H1 (cell line): ENCODE data around the gene TENT4A.

Experiments
- CEBPB ChIP-seq: IDR thresholded peaks from 2 replicates; pipeline ENCODE4 v1.6.1; 2012; ENCODE audit warnings: low read depth, low read length
- CTCF ChIP-seq, 3 experiments: IDR thresholded peaks; 1 replicate in 2 of 3; 2 replicates in 1 of 3; pipeline versions ENCODE4 v1.5.1 to v1.6.1; 2011; ENCODE audit warnings: low read length in 3 of 3, mild to moderate bottlenecking in 3 of 3, inconsistent platforms in 2 of 3, low read depth in 1 of 3, moderate library complexity in 1 of 3; ENCODE audit not compliant: insufficient read depth in 1 of 3; ENCODE audit errors: control extremely low read depth in 1 of 3
- EP300 ChIP-seq, 2 experiments: IDR thresholded peaks; 1 replicate in 1 of 2; 2 replicates in 1 of 2; pipeline ENCODE4 v1.6.1; 2011 to 2012; ENCODE audit warnings: low read depth in 2 of 2, low read length in 2 of 2, mild to moderate bottlenecking in 2 of 2, borderline replicate concordance in 1 of 2, inconsistent platforms in 1 of 2, moderate library complexity in 1 of 2
- EZH2 ChIP-seq: fragments of 200-600 bp; sonication (generic); IDR thresholded peaks from 2 replicates; pipeline ENCODE4 v1.7.1; 2012; ENCODE audit warnings: low read depth, mild to moderate bottlenecking, moderate library complexity, low read length, inconsistent platforms; ENCODE audit not compliant: severe bottlenecking
- JUN ChIP-seq: IDR thresholded peaks from 2 replicates; pipeline ENCODE4 v1.6.1; 2011; ENCODE audit warnings: low read depth, mild to moderate bottlenecking, improper control_type of control experiment, low read length
- NRF1 ChIP-seq: IDR thresholded peaks from 2 replicates; pipeline ENCODE4 v1.6.1; 2011; ENCODE audit warnings: mild to moderate bottlenecking, low read depth, low read length, improper control_type of control experiment
- POLR2A ChIP-seq, 2 experiments: IDR thresholded peaks; 1 replicate in 1 of 2; 2 replicates in 1 of 2; pipeline ENCODE4 v1.6.1; 2011; ENCODE audit warnings: low read depth in 2 of 2, low read length in 2 of 2, mild to moderate bottlenecking in 2 of 2; ENCODE audit errors: control extremely low read depth in 1 of 2
- POLR2AphosphoS5 ChIP-seq: IDR thresholded peaks from 2 replicates; pipeline ENCODE4 v1.6.1; 2011; ENCODE audit warnings: low read depth, low read length
- RAD21 ChIP-seq, 2 experiments: IDR thresholded peaks in 1 of 2; conservative IDR thresholded peaks in 1 of 2; 2 replicates each; pipeline ENCODE4 v1.6.1; 2011; ENCODE audit warnings: low read depth in 2 of 2, low read length in 2 of 2, improper control_type of control experiment in 1 of 2, inconsistent platforms in 1 of 2, mild to moderate bottlenecking in 1 of 2, moderate library complexity in 1 of 2
- SIN3A ChIP-seq, 2 experiments: IDR thresholded peaks in 1 of 2; conservative IDR thresholded peaks in 1 of 2; 2 replicates each; pipeline ENCODE4 v1.6.1; 2011 to 2012; ENCODE audit warnings: low read length in 2 of 2, improper control_type of control experiment in 1 of 2, low read depth in 1 of 2, mild to moderate bottlenecking in 1 of 2
- SP2 ChIP-seq: IDR thresholded peaks from 2 replicates; pipeline ENCODE4 v1.6.1; 2012; ENCODE audit warnings: mild to moderate bottlenecking, low read length, inconsistent platforms
- SUZ12 ChIP-seq: fragments of 200-600 bp; sonication (generic); IDR thresholded peaks from 2 replicates; pipeline ENCODE4 v1.6.1; 2012; ENCODE audit warnings: mild to moderate bottlenecking, inconsistent platforms, low read length, moderate library complexity, mixed read lengths
- TAF1 ChIP-seq: IDR thresholded peaks from 2 replicates; pipeline ENCODE4 v1.6.1; 2011; ENCODE audit warnings: mild to moderate bottlenecking, low read depth, low read length

- TF ChIP-seq CTCF (IDR thresholded peaks at IDR 0.05; ENCODE audit: control extremely low read depth in 1 of 3, insufficient read depth in 1 of 3, low read depth in 1 of 3, low read length in 3 of 3): no peak
- TF ChIP-seq POLR2A (IDR thresholded peaks at IDR 0.05; ENCODE audit: control extremely low read depth in 1 of 2, low read depth in 2 of 2, low read length in 2 of 2): no peak
- TF ChIP-seq SUZ12: no peak
- no peak for TF ChIP-seq NRF1
- TF ChIP-seq RAD21 (IDR thresholded peaks at IDR 0.05 in 1 of 2, conservative IDR thresholded peaks at IDR 0.05 in 1 of 2; ENCODE audit: low read depth in 2 of 2, low read length in 2 of 2): no peak
- no peak for TF ChIP-seq POLR2AphosphoS5
- no peak for TF ChIP-seq SIN3A (conservative IDR thresholded peaks at IDR 0.05 in 1 of 2, IDR thresholded peaks at IDR 0.05 in 1 of 2; ENCODE audit: low read depth in 1 of 2, low read length in 2 of 2)
- TF ChIP-seq SP2: no peak
- no peak for TF ChIP-seq TAF1
- TF ChIP-seq EZH2: no peak
- no peak for TF ChIP-seq CEBPB
- TF ChIP-seq JUN: no peak
- TF ChIP-seq EP300 (IDR thresholded peaks at IDR 0.05; ENCODE audit: borderline replicate concordance in 1 of 2, low read depth in 2 of 2, low read length in 2 of 2): no peak
These were observed 71.2 kb downstream of the TENT4A start for GRCh38 chr5:6784481-6784880.
